Panc1 (cell line): ENCODE measurements around the gene KANSL1L.

Experiments
- TCF7L2 ChIP-seq: IDR thresholded peaks from 2 replicates; pipeline ENCODE4 v1.6.1; 2011; ENCODE audit warnings: mild to moderate bottlenecking, low read depth, low read length, inconsistent platforms
- TF ChIP-seq, protein P1 (sequence below): fragments of 450-650 bp; IDR thresholded peaks from 2 replicates; pipeline ENCODE4 v1.5.1; 2017; ENCODE audit warnings: mild to moderate bottlenecking
- TF ChIP-seq, protein P2 (sequence below), 2 experiments: IDR thresholded peaks; 2 replicates each; pipeline ENCODE4 v1.6.1; 2011 to 2012; ENCODE audit warnings: low read depth in 2 of 2, control low read depth in 1 of 2, low read length in 1 of 2, mild to moderate bottlenecking in 1 of 2, moderate library complexity in 1 of 2; ENCODE audit not compliant: insufficient read depth in 1 of 2

DNA sequence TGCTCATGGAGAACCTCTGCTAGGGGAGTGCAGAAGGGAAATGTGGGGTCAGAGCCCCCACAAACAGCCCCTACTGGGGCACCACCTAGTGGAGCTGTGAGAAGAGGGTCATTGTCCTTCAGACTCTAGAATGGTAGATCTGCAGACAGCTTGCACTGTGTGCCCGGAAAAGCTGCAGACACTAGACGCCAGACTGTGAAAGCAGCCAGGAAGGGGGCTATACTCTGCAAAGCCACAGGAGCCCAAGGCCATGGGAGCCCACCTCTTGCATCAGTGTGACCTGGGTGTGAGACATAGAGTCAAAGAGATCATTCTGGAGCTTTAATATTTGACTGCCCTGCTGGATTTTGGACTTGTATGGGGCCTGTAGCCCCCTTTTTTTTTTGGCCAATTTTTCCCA lies 107.9 kb downstream of the KANSL1L start:
- TF ChIP-seq, protein P1, sequence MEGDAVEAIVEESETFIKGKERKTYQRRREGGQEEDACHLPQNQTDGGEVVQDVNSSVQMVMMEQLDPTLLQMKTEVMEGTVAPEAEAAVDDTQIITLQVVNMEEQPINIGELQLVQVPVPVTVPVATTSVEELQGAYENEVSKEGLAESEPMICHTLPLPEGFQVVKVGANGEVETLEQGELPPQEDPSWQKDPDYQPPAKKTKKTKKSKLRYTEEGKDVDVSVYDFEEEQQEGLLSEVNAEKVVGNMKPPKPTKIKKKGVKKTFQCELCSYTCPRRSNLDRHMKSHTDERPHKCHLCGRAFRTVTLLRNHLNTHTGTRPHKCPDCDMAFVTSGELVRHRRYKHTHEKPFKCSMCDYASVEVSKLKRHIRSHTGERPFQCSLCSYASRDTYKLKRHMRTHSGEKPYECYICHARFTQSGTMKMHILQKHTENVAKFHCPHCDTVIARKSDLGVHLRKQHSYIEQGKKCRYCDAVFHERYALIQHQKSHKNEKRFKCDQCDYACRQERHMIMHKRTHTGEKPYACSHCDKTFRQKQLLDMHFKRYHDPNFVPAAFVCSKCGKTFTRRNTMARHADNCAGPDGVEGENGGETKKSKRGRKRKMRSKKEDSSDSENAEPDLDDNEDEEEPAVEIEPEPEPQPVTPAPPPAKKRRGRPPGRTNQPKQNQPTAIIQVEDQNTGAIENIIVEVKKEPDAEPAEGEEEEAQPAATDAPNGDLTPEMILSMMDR: no peak
- TF ChIP-seq, protein P2, sequence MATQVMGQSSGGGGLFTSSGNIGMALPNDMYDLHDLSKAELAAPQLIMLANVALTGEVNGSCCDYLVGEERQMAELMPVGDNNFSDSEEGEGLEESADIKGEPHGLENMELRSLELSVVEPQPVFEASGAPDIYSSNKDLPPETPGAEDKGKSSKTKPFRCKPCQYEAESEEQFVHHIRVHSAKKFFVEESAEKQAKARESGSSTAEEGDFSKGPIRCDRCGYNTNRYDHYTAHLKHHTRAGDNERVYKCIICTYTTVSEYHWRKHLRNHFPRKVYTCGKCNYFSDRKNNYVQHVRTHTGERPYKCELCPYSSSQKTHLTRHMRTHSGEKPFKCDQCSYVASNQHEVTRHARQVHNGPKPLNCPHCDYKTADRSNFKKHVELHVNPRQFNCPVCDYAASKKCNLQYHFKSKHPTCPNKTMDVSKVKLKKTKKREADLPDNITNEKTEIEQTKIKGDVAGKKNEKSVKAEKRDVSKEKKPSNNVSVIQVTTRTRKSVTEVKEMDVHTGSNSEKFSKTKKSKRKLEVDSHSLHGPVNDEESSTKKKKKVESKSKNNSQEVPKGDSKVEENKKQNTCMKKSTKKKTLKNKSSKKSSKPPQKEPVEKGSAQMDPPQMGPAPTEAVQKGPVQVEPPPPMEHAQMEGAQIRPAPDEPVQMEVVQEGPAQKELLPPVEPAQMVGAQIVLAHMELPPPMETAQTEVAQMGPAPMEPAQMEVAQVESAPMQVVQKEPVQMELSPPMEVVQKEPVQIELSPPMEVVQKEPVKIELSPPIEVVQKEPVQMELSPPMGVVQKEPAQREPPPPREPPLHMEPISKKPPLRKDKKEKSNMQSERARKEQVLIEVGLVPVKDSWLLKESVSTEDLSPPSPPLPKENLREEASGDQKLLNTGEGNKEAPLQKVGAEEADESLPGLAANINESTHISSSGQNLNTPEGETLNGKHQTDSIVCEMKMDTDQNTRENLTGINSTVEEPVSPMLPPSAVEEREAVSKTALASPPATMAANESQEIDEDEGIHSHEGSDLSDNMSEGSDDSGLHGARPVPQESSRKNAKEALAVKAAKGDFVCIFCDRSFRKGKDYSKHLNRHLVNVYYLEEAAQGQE (IDR thresholded peaks at IDR 0.05; ENCODE audit: insufficient read depth in 1 of 2, low read depth in 2 of 2, low read length in 1 of 2): no peak
- no peak for TF ChIP-seq TCF7L2
